Activated T-helper 17 cell treated with anti-CD3 and anti-CD28 coated beads, Interleukin-2, amount 50 U/mL, for 72 hours (primary cell): ENCODE measurements around the gene HK3. TPM values are rescaled to one million over a fixed set of nuclear protein-coding genes. Genes with fewer than 3 reads are reported as not detected.
A peak's percentile ranks its signal among the peaks of the same experiment; 100 is the strongest.

Source experiments
- ATAC-seq: fragments of 150-1000 bp; cut with Tn5 transposase; replicated peaks from 2 replicates; pipeline ENCODE4 v1.10.0; 2021; ENCODE audit warnings: mild to moderate bottlenecking, moderate library complexity
- H3K27ac Mint-ChIP-seq: one replicate; pipeline ENCODE4 v1.8.0; 2022; ENCODE audit warnings: mixed read lengths
- H3K27me3 Mint-ChIP-seq: one replicate; pipeline ENCODE4 v1.8.0; 2022; ENCODE audit warnings: mixed read lengths
- H3K36me3 Mint-ChIP-seq: one replicate; pipeline ENCODE4 v1.8.0; 2022; ENCODE audit warnings: low read depth, mild to moderate bottlenecking, mixed read lengths
- H3K4me1 Mint-ChIP-seq: one replicate; pipeline ENCODE4 v1.8.0; 2022; ENCODE audit warnings: mixed read lengths
- H3K4me3 Mint-ChIP-seq: one replicate; pipeline ENCODE4 v1.8.0; 2022; ENCODE audit warnings: mild to moderate bottlenecking, mixed read lengths
- H3K9me3 Mint-ChIP-seq: one replicate; pipeline ENCODE4 v1.8.0; 2022; ENCODE audit warnings: mixed read lengths
- total RNA-seq, 2 donors: library from RNA; stranded (reverse); gene quantifications; one replicate each; pipeline ENCODE4 v1.2.3, GENCODE V29; 2022

The HK3 gene
- total RNA-seq, 2 donors from 2014 or later = 0.29 to 0.76 TPM

DNA sequence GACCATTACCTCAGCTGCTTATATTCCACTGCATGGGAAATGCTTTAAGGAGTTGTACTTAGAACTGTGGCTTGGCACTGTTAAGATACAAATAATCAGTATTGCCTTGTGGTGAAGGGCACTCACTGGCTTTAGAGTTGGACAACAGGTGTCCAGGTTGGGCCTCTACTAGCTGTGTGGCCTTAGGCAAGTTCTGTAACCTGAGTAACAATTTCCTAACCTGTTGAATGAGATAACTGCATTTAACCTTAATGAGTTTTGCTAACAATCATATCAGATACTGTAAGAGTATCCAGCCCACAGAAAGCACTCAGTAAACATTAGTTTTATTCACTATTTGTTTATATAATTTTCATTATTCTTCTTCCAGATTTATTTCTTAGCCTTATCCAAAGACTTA lies 17.2 kb upstream of the HK3 start:
- Mint-ChIP-seq H3K4me1 (peaks cover 14% of the 10 kb centered on the region), H3K4me3 (no peak overlapping the region), H3K9me3 (no peaks in the 10 kb centered on the region), H3K36me3 (peaks cover 77% of the 10 kb centered on the region), H3K27ac (peak overlapping the region; percentile 48), H3K27me3 (no peaks in the 10 kb centered on the region)
- peak; percentile 3 for ATAC-seq

DNA sequence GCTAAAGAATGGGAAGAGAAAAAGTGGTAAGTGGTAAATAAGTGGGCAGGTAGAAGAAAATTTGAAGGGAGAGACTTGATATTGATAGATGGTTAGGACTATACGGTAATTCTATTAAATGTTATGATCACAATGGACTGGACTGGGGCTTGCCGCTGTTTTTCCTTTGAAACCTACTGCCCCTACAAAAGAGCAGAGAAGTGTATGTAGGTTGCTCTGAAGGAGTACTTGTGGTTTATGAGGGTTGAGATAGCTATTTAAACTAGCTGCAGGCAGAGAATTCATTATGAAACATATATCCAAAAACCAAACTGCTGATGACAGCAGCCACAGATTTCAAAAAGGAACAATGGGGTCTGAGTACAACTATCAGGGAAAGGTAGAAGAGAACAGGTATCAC lies 16.8 kb upstream of the HK3 start:
- H3K4me1 Mint-ChIP-seq = peaks cover 14% of the 10 kb centered on the region
- peak overlapping the region; percentile 48 for H3K27ac Mint-ChIP-seq
- H3K27me3 Mint-ChIP-seq = no peaks in the 10 kb centered on the region
- H3K36me3 Mint-ChIP-seq = peaks cover 77% of the 10 kb centered on the region
- H3K4me3 Mint-ChIP-seq = no peak overlapping the region
- H3K9me3 Mint-ChIP-seq = no peaks in the 10 kb centered on the region
- ATAC-seq = peak; percentile 40

DNA sequence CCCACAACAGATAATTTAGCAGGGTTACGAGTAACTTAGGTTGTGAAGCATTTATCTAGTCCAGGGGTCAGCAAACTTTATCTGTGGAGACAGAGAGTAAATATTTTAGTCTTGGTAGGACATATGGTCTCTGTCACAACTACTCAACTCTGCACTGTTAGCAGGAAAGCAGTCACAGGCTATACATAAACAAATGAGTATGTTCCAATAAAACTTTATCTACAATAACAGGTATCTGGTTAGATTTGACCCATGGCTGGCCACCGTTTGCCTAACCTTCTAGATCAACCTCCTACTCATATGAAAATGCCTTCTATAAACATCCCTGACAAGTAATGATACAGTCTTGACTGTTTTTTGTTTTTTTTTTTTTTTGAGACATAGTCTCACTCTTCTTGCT lies 13.0 kb upstream of the HK3 start:
- H3K9me3 Mint-ChIP-seq = no peaks in the 10 kb centered on the region
- no peak overlapping the region for H3K4me3 Mint-ChIP-seq
- H3K27ac Mint-ChIP-seq = no peak overlapping the region
- H3K4me1 Mint-ChIP-seq = peaks cover 14% of the 10 kb centered on the region
- no peaks in the 10 kb centered on the region for H3K27me3 Mint-ChIP-seq
- peaks cover 92% of the 10 kb centered on the region for H3K36me3 Mint-ChIP-seq
- ATAC-seq = no peak

DNA sequence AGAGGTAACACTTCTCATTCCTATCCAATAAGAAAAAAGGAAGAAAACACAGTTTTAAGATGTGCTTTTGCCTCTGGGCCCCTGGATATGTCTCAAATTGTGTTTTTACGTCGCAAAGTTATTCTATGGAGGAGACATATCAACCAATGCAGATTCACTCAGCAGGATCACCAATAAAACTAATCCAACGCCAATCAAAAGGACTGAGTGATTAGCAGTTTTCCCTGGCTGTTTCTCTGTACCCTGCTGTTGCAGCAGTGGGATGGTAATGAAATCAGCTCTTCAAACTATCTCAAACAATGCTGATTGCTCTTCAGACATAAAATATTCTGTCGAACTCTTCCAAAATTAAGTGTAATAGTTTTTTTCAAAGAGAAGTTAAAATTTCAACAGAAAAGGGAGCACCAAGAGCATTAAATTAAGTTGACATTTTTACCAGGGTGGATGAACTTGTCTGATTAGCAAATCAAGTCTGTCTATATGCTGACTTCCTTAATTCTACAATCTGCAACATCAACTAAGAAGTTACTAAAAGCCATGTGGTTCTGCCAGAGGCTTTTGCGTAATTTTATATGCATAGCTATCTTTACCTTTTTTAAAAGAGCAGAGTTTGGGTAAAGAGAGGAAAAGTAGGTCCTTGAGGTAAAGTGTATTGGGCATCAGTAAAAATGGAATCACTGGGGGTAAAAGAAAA lies 9.7 kb upstream of the HK3 start:
- no peaks in the 10 kb centered on the region for H3K27me3 Mint-ChIP-seq

DNA sequence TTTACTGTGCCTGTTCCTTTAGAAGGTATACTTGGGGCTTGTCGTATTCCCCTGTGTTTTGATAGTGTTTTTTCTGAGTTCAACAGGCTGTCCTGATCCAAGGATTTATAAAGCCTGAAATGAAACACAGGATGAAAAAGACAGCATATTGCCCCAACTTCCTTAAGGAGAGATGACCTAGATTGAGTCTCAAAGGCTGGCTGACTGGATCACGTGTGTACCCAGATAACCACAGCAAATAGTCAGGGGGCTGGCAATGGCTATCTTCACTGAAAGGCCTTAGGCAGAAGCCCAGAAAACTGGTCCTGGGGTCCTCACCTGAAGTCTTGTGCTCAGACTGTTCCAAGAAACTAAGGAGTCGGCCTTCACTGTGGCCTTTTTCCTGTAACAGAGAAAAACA lies 7.7 kb upstream of the HK3 start:
- no peak overlapping the region for H3K27ac Mint-ChIP-seq
- no peaks in the 10 kb centered on the region for H3K9me3 Mint-ChIP-seq
- H3K4me3 Mint-ChIP-seq = no peak overlapping the region
- peaks cover 5% of the 10 kb centered on the region for H3K4me1 Mint-ChIP-seq
- H3K27me3 Mint-ChIP-seq = no peaks in the 10 kb centered on the region
- ATAC-seq = no peak
- H3K36me3 Mint-ChIP-seq = peaks cover 93% of the 10 kb centered on the region

More for the DNA sequence above, 9.7 kb upstream of the HK3 start:
- peaks cover 100% of the 10 kb centered on the region for H3K36me3 Mint-ChIP-seq
- H3K27ac Mint-ChIP-seq = peak overlapping the region; percentile 21
- peaks cover 6% of the 10 kb centered on the region for H3K4me1 Mint-ChIP-seq
- no peaks in the 10 kb centered on the region for H3K9me3 Mint-ChIP-seq
- ATAC-seq = no peak
- no peak overlapping the region for H3K4me3 Mint-ChIP-seq

DNA sequence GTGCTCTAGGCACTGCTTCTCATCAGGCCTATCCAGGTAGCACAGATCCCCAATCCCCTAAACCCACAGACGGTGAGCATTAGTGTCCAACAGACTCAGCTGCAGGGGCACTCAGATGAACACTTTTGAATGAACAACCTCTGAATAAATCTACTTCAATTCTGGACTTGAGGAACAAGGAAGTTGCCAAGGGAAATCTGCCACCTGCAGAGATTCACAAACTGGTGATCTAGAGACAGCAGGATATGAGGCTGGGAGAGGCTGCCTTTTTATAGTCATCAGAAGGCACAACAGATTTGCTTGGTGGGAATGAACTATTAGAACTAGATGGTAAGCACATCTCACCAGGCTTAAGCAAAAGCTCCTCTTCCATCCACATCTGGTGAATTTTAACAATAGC lies 7.0 kb upstream of the HK3 start:
- no peak for ATAC-seq
- Mint-ChIP-seq H3K36me3 (peaks cover 90% of the 10 kb centered on the region), H3K9me3 (no peaks in the 10 kb centered on the region), H3K4me3 (no peak overlapping the region), H3K27me3 (no peaks in the 10 kb centered on the region), H3K4me1 (peaks cover 10% of the 10 kb centered on the region), H3K27ac (peak overlapping the region; percentile 32)

DNA sequence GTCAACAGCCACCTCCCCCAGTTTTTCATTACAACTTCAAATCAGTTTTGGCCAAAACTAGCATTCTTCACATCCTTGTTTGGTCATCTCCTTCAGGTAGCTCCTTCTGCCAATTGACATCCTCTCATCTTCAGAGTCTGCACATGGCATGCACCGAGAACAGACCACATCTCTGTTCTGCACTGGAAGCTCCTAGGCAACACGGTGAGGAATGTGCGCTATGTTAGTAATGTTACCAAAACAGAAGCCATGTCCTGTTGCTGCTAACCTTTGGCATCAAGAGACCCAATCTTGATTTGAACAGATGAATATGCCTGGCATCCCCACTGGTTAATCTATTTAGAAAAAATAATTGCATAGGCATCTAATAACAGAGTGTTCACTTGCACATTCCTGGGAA lies 5.1 kb upstream of the HK3 start:
- no peaks in the 10 kb centered on the region for H3K9me3 Mint-ChIP-seq
- no peak overlapping the region for H3K4me3 Mint-ChIP-seq
- H3K27ac Mint-ChIP-seq = no peak overlapping the region
- peaks cover 72% of the 10 kb centered on the region for H3K36me3 Mint-ChIP-seq
- no peak for ATAC-seq
- peaks cover 20% of the 10 kb centered on the region for H3K4me1 Mint-ChIP-seq
- no peaks in the 10 kb centered on the region for H3K27me3 Mint-ChIP-seq

DNA sequence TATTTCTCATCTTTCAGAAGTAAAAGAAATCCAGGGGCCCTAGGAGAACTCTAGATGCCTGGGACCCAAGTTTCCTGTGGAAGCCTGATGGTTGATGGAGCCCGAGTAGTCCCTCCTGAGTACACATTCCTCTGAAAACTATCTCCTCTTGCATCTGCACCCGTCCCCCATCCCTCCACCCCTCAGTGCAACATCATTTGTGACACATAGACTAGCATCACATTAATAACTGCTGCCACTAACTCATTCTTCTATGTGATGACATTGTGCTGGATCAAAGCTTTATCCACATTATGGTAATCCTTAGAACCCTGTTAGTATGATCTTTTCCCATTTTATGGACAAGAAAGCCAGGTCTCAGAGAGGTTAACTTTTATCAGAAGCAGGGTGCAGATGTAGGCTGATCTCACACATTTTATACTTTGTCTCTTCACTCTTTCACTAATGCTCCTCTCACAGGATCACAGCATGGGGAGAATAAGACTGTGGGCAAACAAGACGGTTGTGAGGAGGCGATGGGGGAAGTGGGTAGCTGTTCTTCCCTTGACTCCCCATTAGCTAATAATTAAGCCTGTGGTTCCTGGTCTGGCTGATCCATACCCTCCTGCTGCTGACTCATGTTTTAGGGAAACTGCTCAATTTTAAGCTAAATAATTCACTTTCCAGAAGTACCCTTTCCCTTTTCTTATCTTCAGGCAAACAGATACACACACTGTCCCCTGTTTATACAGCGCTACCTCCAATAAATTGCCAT lies 3.9 kb upstream of the HK3 start:
- H3K27me3 Mint-ChIP-seq = no peaks in the 10 kb centered on the region
- H3K4me3 Mint-ChIP-seq = no peak overlapping the region
- H3K9me3 Mint-ChIP-seq = no peaks in the 10 kb centered on the region
- no peak for ATAC-seq
- peaks cover 22% of the 10 kb centered on the region for H3K4me1 Mint-ChIP-seq
- peak overlapping the region; percentile 90 for H3K27ac Mint-ChIP-seq
- peaks cover 60% of the 10 kb centered on the region for H3K36me3 Mint-ChIP-seq

DNA sequence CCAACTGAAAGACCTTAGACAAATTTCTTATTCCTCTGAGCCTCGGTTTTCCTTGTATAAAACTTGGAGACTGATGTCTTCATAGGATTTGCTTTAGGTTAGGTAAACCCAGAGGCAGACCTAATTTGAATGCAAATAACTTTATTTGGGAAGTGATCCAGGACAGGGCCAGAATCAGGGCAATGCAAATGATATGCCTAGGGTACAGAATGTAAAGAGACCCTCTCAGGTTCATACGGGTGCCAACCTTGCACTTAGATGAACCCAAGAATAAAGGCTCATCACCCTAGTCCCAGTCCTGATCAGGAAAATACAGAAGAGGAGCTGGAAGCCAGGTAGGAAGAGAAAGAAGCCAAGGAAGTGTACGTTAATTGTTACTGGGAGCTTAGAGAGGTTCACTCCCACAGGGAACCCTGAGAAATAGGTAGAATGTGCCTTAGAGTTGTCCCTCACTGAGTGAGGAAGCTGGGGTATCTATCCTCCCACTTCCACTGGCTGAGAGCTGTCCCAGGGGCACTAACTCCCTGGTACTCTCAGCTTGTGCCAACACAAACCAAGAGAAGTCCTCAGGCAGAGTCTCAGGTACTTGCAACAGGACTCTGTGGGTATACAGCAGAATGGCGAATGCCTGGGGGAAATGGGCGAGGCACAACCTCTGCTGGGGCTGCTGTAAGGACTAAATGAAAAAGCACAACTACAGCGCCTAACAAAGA lies 3.1 kb upstream of the HK3 start:
- Mint-ChIP-seq H3K9me3 (no peaks in the 10 kb centered on the region), H3K36me3 (peaks cover 51% of the 10 kb centered on the region), H3K4me1 (peaks cover 22% of the 10 kb centered on the region), H3K4me3 (peak overlapping the region; percentile 48), H3K27me3 (no peaks in the 10 kb centered on the region), H3K27ac (peak overlapping the region; percentile 90)
- no peak for ATAC-seq

DNA sequence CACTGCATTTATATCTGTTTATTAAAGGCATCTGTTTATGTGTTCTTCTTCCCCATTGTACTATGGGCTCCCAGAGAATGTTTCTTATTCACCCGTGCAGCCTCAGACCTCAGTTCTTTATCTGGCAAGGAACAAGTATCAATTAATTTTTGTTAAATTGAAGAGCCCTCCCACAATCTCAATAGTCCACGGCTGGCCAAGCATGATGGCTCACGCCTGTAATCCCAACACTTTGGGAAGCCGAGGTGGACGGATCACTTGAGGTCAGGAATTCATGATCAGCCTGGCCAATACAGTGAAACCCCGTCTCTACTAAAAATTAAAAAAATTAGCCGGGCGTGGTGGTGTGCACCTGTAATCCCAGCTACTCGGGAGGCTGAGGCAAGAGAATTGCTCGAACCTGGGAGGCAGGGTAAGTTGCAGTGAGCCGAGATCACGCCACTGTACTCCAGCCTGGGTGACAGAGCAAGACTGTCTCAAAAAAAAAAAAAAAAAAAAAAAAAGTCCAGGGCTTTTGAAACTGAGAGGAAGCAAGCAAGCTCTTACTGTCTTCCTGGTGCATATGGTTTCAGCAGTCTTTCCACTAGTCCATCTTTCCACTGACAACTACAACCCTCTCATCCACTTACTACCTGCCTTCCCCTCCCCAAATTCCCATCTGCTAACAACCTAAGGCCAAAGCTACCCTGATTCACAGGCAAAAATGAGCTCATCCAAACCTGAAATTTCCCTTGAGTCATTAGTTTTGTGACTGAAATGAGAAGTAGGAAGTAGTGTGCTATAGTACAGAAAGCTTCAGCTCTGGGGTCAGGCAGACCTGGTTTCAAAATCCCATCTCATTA lies 2.3 kb upstream of the HK3 start:
- H3K4me1 Mint-ChIP-seq = peaks cover 25% of the 10 kb centered on the region
- H3K4me3 Mint-ChIP-seq = peak overlapping the region; percentile 48
- no peaks in the 10 kb centered on the region for H3K9me3 Mint-ChIP-seq
- peak; percentile 95 for ATAC-seq
- H3K36me3 Mint-ChIP-seq = peaks cover 44% of the 10 kb centered on the region
- peak overlapping the region; percentile 90 for H3K27ac Mint-ChIP-seq
- no peaks in the 10 kb centered on the region for H3K27me3 Mint-ChIP-seq

DNA sequence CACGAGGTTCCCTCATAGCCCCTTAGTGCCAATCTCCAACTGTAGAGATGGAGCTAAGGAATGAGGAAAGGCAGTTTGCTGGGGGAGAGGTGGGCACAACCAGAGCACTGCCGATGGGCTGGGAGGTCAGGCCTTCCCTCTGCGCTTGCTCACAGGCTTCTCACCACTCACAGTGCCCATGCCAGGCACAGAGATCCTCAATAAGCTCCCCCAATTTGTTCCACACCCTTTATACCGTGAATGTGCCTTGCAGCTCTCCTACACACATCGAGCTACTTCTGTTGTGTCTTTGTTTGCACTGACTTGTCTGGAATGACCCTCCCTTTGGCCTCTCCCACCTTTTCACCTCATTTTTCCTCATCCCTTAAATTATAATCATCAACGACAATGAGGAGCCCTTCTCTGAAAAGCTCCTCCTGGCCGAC lies 1.6 kb upstream of the HK3 start:
- no peak for ATAC-seq
- Mint-ChIP-seq H3K9me3 (no peaks in the 10 kb centered on the region), H3K36me3 (peaks cover 37% of the 10 kb centered on the region), H3K27ac (peak overlapping the region; percentile 90), H3K4me1 (peaks cover 28% of the 10 kb centered on the region), H3K4me3 (no peak overlapping the region), H3K27me3 (no peaks in the 10 kb centered on the region)

DNA sequence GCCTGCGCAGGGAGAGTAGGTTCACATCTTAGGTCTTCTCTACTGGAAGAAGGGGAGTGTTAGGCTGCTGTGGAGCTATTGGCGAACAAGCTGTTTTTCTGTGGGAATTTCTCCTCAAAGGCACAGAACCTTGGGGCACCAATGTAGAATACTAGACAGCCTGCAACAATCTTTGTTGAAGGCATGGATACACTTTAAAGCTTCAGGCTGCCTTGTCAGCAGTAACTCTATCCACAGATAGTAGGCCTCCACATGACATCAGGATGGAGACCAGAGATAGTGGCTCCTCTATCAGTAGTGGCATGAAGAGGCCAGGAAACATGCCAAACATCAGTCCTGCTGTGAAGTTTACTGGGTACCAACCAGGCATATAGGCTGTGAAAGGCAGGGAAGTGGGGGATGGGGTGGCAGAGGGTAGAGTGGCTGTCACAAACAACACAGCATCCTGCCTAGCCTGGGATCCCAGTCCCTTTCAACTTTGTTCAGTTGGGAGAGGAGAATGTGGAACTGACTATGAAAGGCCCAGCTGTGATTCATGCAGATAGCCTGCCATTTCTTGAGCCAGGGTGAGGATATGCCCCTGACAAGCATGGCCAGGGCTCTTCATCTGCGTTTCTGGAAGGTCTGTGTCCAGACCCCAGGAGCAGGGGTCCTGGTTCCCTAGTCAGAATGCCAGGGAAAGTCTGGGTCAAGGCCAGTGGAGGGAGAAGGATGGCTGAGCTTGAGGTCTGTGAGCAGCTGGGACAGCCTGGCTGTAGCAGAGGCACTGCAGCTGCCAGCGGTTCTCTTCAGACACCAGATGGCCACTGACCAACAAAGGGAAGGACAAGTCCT lies 1.0 kb upstream of the HK3 start:
- peak overlapping the region; percentile 73 for H3K27ac Mint-ChIP-seq

DNA sequence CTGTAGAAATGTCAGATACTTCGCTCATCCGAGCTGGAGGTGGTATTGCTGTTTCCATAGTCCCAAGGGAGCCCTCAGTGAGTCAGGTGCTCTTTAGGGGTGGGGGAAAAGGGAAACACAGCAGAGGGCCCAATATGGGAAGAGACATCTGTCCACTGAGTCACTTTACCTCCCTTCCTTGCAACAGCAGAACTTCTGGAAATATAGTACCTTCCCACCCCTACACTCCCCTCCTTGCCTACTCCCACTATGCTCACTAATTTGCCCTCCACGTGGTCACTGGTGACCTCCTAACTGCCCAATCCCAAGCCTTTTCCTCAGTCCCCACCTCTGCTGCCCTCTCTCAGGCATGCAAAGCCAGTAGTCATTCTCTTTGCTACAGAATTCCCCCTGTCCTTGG lies 1.9 kb downstream of the HK3 start:
- no peak for ATAC-seq
- H3K27ac Mint-ChIP-seq = no peak overlapping the region
- H3K27me3 Mint-ChIP-seq = no peaks in the 10 kb centered on the region
- peaks cover 9% of the 10 kb centered on the region for H3K36me3 Mint-ChIP-seq
- H3K4me3 Mint-ChIP-seq = no peak overlapping the region
- no peaks in the 10 kb centered on the region for H3K9me3 Mint-ChIP-seq
- peaks cover 27% of the 10 kb centered on the region for H3K4me1 Mint-ChIP-seq

More for the DNA sequence above, 1.0 kb upstream of the HK3 start:
- ATAC-seq = no peak
- H3K27me3 Mint-ChIP-seq = no peaks in the 10 kb centered on the region
- H3K36me3 Mint-ChIP-seq = peaks cover 30% of the 10 kb centered on the region
- peaks cover 28% of the 10 kb centered on the region for H3K4me1 Mint-ChIP-seq
- peak overlapping the region; percentile 15 for H3K4me3 Mint-ChIP-seq
- H3K9me3 Mint-ChIP-seq = no peaks in the 10 kb centered on the region
